Erythroblast (primary cell): Measurements from ENCODE around the gene FAM227B.

Experiments used
- GATA1 ChIP-seq: IDR thresholded peaks from 2 replicates; pipeline ENCODE4 v1.6.1; 2011; ENCODE audit warnings: low read depth, mild to moderate bottlenecking, control low read depth, low read length, moderate library complexity
- POLR2A ChIP-seq: IDR thresholded peaks from 2 replicates; pipeline ENCODE4 v1.6.1; 2011; ENCODE audit warnings: mild to moderate bottlenecking, low read length

- TF ChIP-seq POLR2A (no peak), GATA1 (no peak)
Observed at GRCh38 chr15:49621887-49622286, 1.3 kb upstream of the FAM227B start.
